Ovary (tissue), 9 donors: ENCODE data around the gene PSTPIP2. TPM values are rescaled to one million over a fixed set of nuclear protein-coding genes. Genes with fewer than 3 reads are reported as not detected.

Source experiments
- DNase-seq, 5 donors: peaks; one replicate each; pipeline ENCODE4 v3.0.0-alpha.2; 2019 to 2020
- H3K27ac ChIP-seq, 2 donors: fragments of 200-600 bp; one replicate each; pipeline versions ENCODE4 v1.5.1 to v1.8.0; 2019 to 2022
- H3K27me3 ChIP-seq: fragments of 200-600 bp; one replicate; pipeline ENCODE4 v1.8.0; 2022
- H3K36me3 ChIP-seq: fragments of 200-600 bp; sonication (generic); one replicate; pipeline ENCODE4 v1.5.1; 2019
- H3K4me1 ChIP-seq: one replicate; pipeline ENCODE4 v1.8.1; 2013; ENCODE audit warnings: mild to moderate bottlenecking, moderate library complexity; ENCODE audit not compliant: insufficient read depth
- H3K4me3 ChIP-seq: fragments of 200-600 bp; sonication (generic); one replicate; pipeline ENCODE4 v1.5.1; 2017
- H3K9me3 ChIP-seq, 2 donors: fragments of 200-600 bp in 1 of 2; sonication (generic) in 1 of 2; one replicate each; pipeline versions ENCODE4 v1.5.1 to v1.8.1; 2013 to 2019; ENCODE audit warnings: mild to moderate bottlenecking in 1 of 2, moderate library complexity in 1 of 2
- EP300 ChIP-seq: sonication (generic); formaldehyde crosslinking; IDR thresholded peaks from one replicate; pipeline ENCODE4 v1.6.1; 2017; ENCODE audit warnings: antibody characterized with exemption
- POLR2A ChIP-seq: fragments of 450-650 bp; IDR thresholded peaks from one replicate; pipeline ENCODE4 v1.6.1; 2017; ENCODE audit warnings: antibody characterized with exemption, mild to moderate bottlenecking, moderate library complexity
- WGBS, 3 donors: extraction: QIAGEN DNeasy Blood & Tissue Kit in 1 of 3; methylation state at CpG; one replicate each; pipeline versions ENCODE4 v1.1.5 to v1.1.7; 2013 to 2017; 5-methylcytosine and 5-hydroxymethylcytosine counted together
- intact Hi-C, 4 donors: fragments of 100-400 bp; cut with DNase I; formaldehyde crosslinking; loops; one replicate each; pipeline versions ENCODE4 v1.11.0 to v1.15.1; 2022 to 2023
- polyA plus RNA-seq, 2 donors: library from polyadenylated mRNA; stranded (reverse); fragments of 200-250 nt in 1 of 2; fragments of 350-450 nt in 1 of 2; fragmentation: Illumina TruSeq in 1 of 2; extraction: RNeasy Lipid Tissue Mini Kit (QIAGEN cat#74804) in 1 of 2; gene quantifications; one replicate each; pipeline ENCODE4 v1.2.3, GENCODE V29; 2013 to 2014
- total RNA-seq, 7 donors: library from RNA; depleted of rRNA in 2 of 7; stranded (reverse); fragments of >200 nt in 2 of 7; fragmentation: NEBNext Ultra II Directional in 3 of 7; extraction: Animal tissue kit (Norgen Biotek cat#: 25700) in 3 of 7; gene quantifications; one replicate each; pipeline versions ENCODE4 v1.1.0 to v1.2.4, GENCODE V29; 2016 to 2023
- TF ChIP-seq, protein P1 (sequence below), 3 donors: fragments of 450-650 bp in 2 of 3; fragments of 200-600 bp in 1 of 3; IDR thresholded peaks; one replicate each; pipeline versions ENCODE4 v1.5.1 to v1.8.0; 2016 to 2022; ENCODE audit warnings: antibody characterized with exemption in 3 of 3, mild to moderate bottlenecking in 1 of 3
- donor health status: DM: no; HTN: no; CAD: no; lungs with moderate emphysema.
- donor health status: DM: no; HTN: no; CAD: no.
- donor health status: Bipolar disorder and iron deficiency.
- donor health status: DM: yes; HTN: yes; CAD: no.
- donor health status: DM: no; HTN: no; CAD: no.
- donor health status: DM: yes; HTN: yes; CAD: no.

The PSTPIP2 gene
- total and polyA plus RNA-seq, 9 donors: 3.0 to 22.3 (median 5.3) TPM

DNA sequence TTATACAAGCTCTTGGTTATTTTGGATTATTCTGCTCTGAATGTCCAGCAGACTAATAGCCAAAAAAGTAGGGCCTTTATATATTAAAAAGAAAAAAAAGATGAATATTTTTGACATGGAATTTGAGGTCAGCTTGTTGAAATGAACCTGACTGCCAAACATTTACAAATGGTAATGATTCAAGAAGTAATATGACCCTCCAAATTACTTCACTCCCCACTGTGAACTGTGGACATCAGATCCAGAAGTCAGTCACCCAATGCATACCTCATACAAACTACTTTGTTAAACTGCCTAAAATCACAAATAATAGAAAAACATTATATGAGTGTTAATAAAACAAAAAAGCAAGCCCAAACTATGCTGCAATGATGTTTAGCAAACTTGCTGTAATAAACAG is 115.0 kb downstream of the PSTPIP2 start:
- DNase-seq: no peak
- Histone ChIP-seq H3K27ac (no peak overlapping the region), H3K9me3 (no peaks in the 10 kb centered on the region), H3K4me1 (peaks cover 5% of the 10 kb centered on the region), H3K36me3 (no peaks in the 10 kb centered on the region), H3K27me3 (no peaks in the 10 kb centered on the region), H3K4me3 (no peak overlapping the region)
- intact Hi-C loops: no loop called here
- TF ChIP-seq POLR2A: no peak

GRCh38 chr18:45954070-45954934 is 117.8 kb downstream of the PSTPIP2 start:
- Histone ChIP-seq H3K4me1 (peaks cover 4% of the 10 kb centered on the region), H3K27ac (no peak overlapping the region), H3K4me3 (no peak overlapping the region), H3K36me3 (no peaks in the 10 kb centered on the region), H3K27me3 (no peaks in the 10 kb centered on the region), H3K9me3 (no peaks in the 10 kb centered on the region)
- intact Hi-C loops: no loop called here
- 85 to 93% (median 87%) methylated on average over 7 of the region's 7 CpGs for WGBS, 3 donors
- TF ChIP-seq EP300 (no peak), POLR2A (no peak)
- TF ChIP-seq, protein P1, sequence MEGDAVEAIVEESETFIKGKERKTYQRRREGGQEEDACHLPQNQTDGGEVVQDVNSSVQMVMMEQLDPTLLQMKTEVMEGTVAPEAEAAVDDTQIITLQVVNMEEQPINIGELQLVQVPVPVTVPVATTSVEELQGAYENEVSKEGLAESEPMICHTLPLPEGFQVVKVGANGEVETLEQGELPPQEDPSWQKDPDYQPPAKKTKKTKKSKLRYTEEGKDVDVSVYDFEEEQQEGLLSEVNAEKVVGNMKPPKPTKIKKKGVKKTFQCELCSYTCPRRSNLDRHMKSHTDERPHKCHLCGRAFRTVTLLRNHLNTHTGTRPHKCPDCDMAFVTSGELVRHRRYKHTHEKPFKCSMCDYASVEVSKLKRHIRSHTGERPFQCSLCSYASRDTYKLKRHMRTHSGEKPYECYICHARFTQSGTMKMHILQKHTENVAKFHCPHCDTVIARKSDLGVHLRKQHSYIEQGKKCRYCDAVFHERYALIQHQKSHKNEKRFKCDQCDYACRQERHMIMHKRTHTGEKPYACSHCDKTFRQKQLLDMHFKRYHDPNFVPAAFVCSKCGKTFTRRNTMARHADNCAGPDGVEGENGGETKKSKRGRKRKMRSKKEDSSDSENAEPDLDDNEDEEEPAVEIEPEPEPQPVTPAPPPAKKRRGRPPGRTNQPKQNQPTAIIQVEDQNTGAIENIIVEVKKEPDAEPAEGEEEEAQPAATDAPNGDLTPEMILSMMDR (IDR thresholded peaks at IDR 0.05): no peak
- DNase-seq: no peak

GRCh38 chr18:45951016-45951714 is 120.9 kb downstream of the PSTPIP2 start:
- H3K27me3 ChIP-seq: no peaks in the 10 kb centered on the region
- H3K36me3 ChIP-seq: no peaks in the 10 kb centered on the region
- H3K4me1 ChIP-seq: no peaks in the 10 kb centered on the region
- TF ChIP-seq, protein P1 (IDR thresholded peaks at IDR 0.05): no peak
- no peak for TF ChIP-seq EP300
- TF ChIP-seq POLR2A: no peak
- WGBS, 3 donors: 66 to 94% (median 75%) methylated on average over 4 of the region's 4 CpGs
- no peak overlapping the region for H3K4me3 ChIP-seq
- intact Hi-C loops: no loop called here
- no peak overlapping the region for H3K27ac ChIP-seq
- no peaks in the 10 kb centered on the region for H3K9me3 ChIP-seq
- DNase-seq: no peak

DNA sequence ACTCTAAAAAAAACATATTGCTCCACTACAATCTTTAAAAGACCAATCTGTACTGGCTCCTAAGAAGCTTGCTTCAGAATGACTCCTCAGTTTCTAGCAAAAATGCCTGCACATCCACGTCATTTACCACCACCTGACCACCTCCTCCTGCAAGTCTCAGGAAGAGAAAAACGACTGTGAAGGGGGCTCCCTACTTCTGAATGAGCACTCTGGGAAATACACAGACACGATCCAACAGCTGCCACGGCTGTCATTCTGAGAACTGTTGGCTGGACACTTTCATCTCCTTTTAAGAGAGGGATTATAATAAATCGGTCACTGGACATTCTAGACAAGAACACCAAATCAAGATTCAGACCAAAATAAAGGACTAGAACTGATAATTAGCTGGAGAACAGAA is 126.4 kb downstream of the PSTPIP2 start:
- H3K36me3 ChIP-seq: no peaks in the 10 kb centered on the region

More for the DNA sequence above, 126.4 kb downstream of the PSTPIP2 start:
- H3K4me1 ChIP-seq: no peaks in the 10 kb centered on the region
- intact Hi-C loops: no loop called here
- H3K27ac ChIP-seq: no peak overlapping the region
- WGBS, 3 donors: 83 to 87% (median 84%) methylated on average over 5 of the region's 5 CpGs
- H3K4me3 ChIP-seq: no peak overlapping the region
- H3K9me3 ChIP-seq: no peaks in the 10 kb centered on the region
- TF ChIP-seq EP300 (no peak), POLR2A (no peak)
- TF ChIP-seq, protein P1 (IDR thresholded peaks at IDR 0.05): no peak
- no peak for DNase-seq
- H3K27me3 ChIP-seq: no peaks in the 10 kb centered on the region
